ENCODE results near the gene PDLIM5. TPM values are rescaled to one million over a fixed set of nuclear protein-coding genes. Genes with fewer than 3 reads are reported as not detected.
A peak's percentile ranks its signal among the peaks of the same experiment; 100 is the strongest.

Gene PDLIM5
- total and polyA plus RNA-seq, 2 of the 8 experiments (the other 6 are each of a cell fraction or from before 2014, with no cell fraction given): 37.3 to 62.1 TPM

DNA sequence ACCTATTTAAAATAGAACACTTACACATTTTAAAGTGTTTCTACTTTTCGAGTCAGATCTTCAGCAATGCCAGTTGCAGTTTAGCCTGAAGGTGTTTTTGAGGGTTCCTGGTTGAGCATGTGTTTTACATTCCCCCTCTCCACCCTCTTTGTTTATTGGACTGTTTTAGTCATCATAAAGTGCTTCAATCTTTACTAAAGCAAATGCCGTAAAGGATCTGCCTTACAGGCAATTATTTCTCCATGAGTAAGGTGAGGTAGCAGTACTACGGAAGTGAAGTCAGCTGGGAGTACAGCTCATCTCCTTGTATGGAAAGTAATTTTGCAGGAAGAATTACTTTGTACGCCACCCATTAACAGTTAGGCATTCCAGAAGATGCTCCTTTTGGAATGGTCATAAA lies 36.9 kb downstream of the PDLIM5 start:
- no peak for FAIRE-seq
- H3K79me2 ChIP-seq (ENCODE audit: control insufficient read depth in 1 of 2, insufficient read depth in 2 of 2, low read length in 2 of 2): peaks cover 0 to 9% of the 10 kb centered on the region in 2 experiments; a peak in 2 of 4 replicates
- H3K18ac ChIP-seq (ENCODE audit: extremely low read depth, low read length): no peak overlapping the region

More for the DNA sequence above, 36.9 kb downstream of the PDLIM5 start:
- no peak overlapping the region for H2BK15ac ChIP-seq (ENCODE audit: low read length)
- H2BK12ac ChIP-seq (ENCODE audit: low read depth, low read length): no peak overlapping the region
- ChIA-PET POLR2A (ENCODE audit: partially characterized antibody) (interaction anchor here (1.5 kb wide), 1 partner anchor 36 kb away, joined by 4 read pairs; the partner anchor contains the start of gene PDLIM5), CTCF (ENCODE audit: partially characterized antibody) (interaction anchor here (1.3 kb wide), 1 partner anchor 14 kb away, joined by 3 read pairs; no protein-coding TSS in a partner anchor)
- H2BK20ac ChIP-seq (ENCODE audit: low read length): no peak overlapping the region
- no peaks in the 10 kb centered on the region for H3K9me3 ChIP-seq (ENCODE audit: insufficient read depth in 2 of 2, low read depth in 1 of 2, low read length in 1 of 2)
- no peak for DNase-seq (ENCODE audit: low read depth in 1 of 2, low spot score in 2 of 2)
- H3K4me2 ChIP-seq (ENCODE audit: insufficient read depth in 1 of 2, low read depth in 2 of 2, low read length in 2 of 2): no peak overlapping the region
- H3K4me3 ChIP-seq (ENCODE audit: extremely low read depth in 1 of 4, insufficient read depth in 2 of 4, low read depth in 3 of 4, low read length in 4 of 4): no peak overlapping the region
- no peak overlapping the region for H4K91ac ChIP-seq (replicated peaks; ENCODE audit: insufficient read length, low read length)
- H3K4me1 ChIP-seq (replicated peaks in 1 of 4; ENCODE audit: control insufficient read depth in 3 of 4, insufficient read depth in 4 of 4, low read length in 3 of 4): no peaks in the 10 kb centered on the region
- H3K23ac ChIP-seq (ENCODE audit: insufficient read length): no peak overlapping the region
- H2BK120ac ChIP-seq (replicated peaks; ENCODE audit: low read depth, low read length): no peak overlapping the region
- H3K27me3 ChIP-seq (replicated peaks in 1 of 4; ENCODE audit: control insufficient read depth in 3 of 4, extremely low read depth in 1 of 4, insufficient read depth in 3 of 4, low read length in 3 of 4): no peaks in the 10 kb centered on the region
- H3K36me3 ChIP-seq (ENCODE audit: control insufficient read depth in 2 of 4, insufficient read depth in 4 of 4, low read length in 3 of 4): no peaks in the 10 kb centered on the region
- no peak overlapping the region for H3K9ac ChIP-seq (replicated peaks in 1 of 4; ENCODE audit: extremely low read depth in 1 of 4, low read depth in 3 of 4, low read length in 3 of 4)
- no peak overlapping the region for H2AFZ ChIP-seq (ENCODE audit: low read length)
- no peak overlapping the region for H4K5ac ChIP-seq (ENCODE audit: insufficient read length, low read depth, low read length)
- no peak overlapping the region for H2AK5ac ChIP-seq (ENCODE audit: low read depth, low read length)
- no peak overlapping the region for H3K56ac ChIP-seq (replicated peaks; ENCODE audit: insufficient read length, low read depth, low read length)
- 92% methylated on average over 4 of the region's 4 CpGs; no CpG with 5 or more reads in 1 of the 2 experiments for WGBS, 2 experiments (ENCODE audit: extremely low coverage in 1 of 2, insufficient coverage in 1 of 2, insufficient read length in 1 of 2, insufficient replicate concordance in 2 of 2, low coverage in 1 of 2, low lambda C conversion rate in 2 of 2, missing lambda C conversion rate in 1 of 2)
- H4K8ac ChIP-seq (ENCODE audit: extremely low read depth, insufficient read depth, low read length): no peak overlapping the region
- peak overlapping the region; percentile 53 for H3K4ac ChIP-seq (replicated peaks; ENCODE audit: insufficient read length, low read depth, low read length)
- no peaks in the 10 kb centered on the region for H3K79me1 ChIP-seq (ENCODE audit: low read depth, low read length)
- no peak overlapping the region for H3K27ac ChIP-seq (ENCODE audit: low read depth, low read length)
- no peak for TF ChIP-seq GABPA (IDR thresholded peaks at IDR 0.05; ENCODE audit: borderline replicate concordance, insufficient read depth, low read length)
- no peak for TF ChIP-seq ZNF274 (IDR thresholded peaks at IDR 0.05; ENCODE audit: borderline replicate concordance, extremely low read depth, low read length)
- no peak for TF ChIP-seq SP4 (IDR thresholded peaks at IDR 0.05; ENCODE audit: low read length)
- no peak for TF ChIP-seq SIRT6 (IDR thresholded peaks at IDR 0.05; ENCODE audit: low read length)
- no peak for TF ChIP-seq EZH2 (IDR thresholded peaks at IDR 0.05; ENCODE audit: low read depth, low read length, severe bottlenecking)
- no peak for TF ChIP-seq BCL11A (IDR thresholded peaks at IDR 0.05; ENCODE audit: low read depth in 2 of 2, low read length in 2 of 2)
- no peak for TF ChIP-seq POLR2AphosphoS5 (IDR thresholded peaks at IDR 0.05; ENCODE audit: low read depth, low read length)
- no peak for TF ChIP-seq SRF (IDR thresholded peaks at IDR 0.05; ENCODE audit: low read depth, low read length)
- no peak for TF ChIP-seq FOSL1 (IDR thresholded peaks at IDR 0.05; ENCODE audit: insufficient read depth, low read depth, low read length)
- TF ChIP-seq RFX5 (IDR thresholded peaks at IDR 0.05; ENCODE audit: borderline replicate concordance, low read depth, low read length): no peak
- no peak for TF ChIP-seq GTF2F1 (IDR thresholded peaks at IDR 0.05; ENCODE audit: borderline replicate concordance, low read depth, low read length)
- no peak for TF ChIP-seq EP300 (IDR thresholded peaks at IDR 0.05; ENCODE audit: borderline replicate concordance in 1 of 2, low read depth in 2 of 2, low read length in 2 of 2)
- TF ChIP-seq NRF1 (IDR thresholded peaks at IDR 0.05; ENCODE audit: low read depth, low read length): no peak
- no peak for TF ChIP-seq ASH2L (IDR thresholded peaks at IDR 0.05; ENCODE audit: low read length)
- no peaks in the 10 kb centered on the region for H4K20me1 ChIP-seq (replicated peaks in 1 of 2; ENCODE audit: control insufficient read depth in 1 of 2, insufficient read depth in 2 of 2, low read length in 2 of 2)
- no peaks in the 10 kb centered on the region for H3K23me2 ChIP-seq (ENCODE audit: low read depth, low read length)
- no peak overlapping the region for H3K14ac ChIP-seq (ENCODE audit: insufficient read length)
- no peak overlapping the region for H2BK5ac ChIP-seq (ENCODE audit: low read depth, low read length)

Data from H1 (cell line).